Measurements from ENCODE around the gene RMND5B.

DNA sequence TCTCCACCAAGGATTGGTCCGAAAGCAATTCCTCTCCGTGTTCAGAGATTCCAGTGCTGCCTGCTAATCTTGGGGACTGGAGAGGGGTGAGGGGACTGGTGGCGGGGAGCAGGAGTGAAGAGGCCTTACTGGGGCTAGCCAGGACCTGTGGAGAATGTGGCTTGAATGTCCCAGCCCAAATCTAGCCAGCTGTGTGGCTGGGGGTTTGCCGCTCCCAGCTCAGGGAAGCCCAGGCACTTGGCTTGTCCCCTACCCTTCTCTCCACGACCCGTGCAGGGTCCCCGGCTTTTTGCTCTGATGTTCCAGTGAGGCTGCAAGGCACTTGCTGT lies 15.0 kb upstream of the RMND5B start:
- TF ChIP-seq GATA2 (IDR thresholded peaks at IDR 0.05; ENCODE audit: low read depth, low read length) (no peak), GATA3 (IDR thresholded peaks at IDR 0.05; ENCODE audit: low read depth, low read length) (no peak)
